Spleen (tissue), 7 donors: ENCODE measurements around the gene NRCAM.

Experiments used
- POLR2A ChIP-seq, 3 donors: fragments of 450-650 bp; IDR thresholded peaks; one replicate each; pipeline ENCODE4 v1.5.1; 2017; ENCODE audit warnings: antibody characterized with exemption in 3 of 3, mild to moderate bottlenecking in 1 of 3
- TF ChIP-seq, protein P1 (sequence below), 11 experiments: fragments of 200-600 bp in 7 of 11; fragments of 450-650 bp in 4 of 11; sonication (generic) in 4 of 11; IDR thresholded peaks in 8 of 11; conservative IDR thresholded peaks in 3 of 11; 1 replicate in 7 of 11; 2 replicates in 4 of 11; pipeline versions ENCODE4 v1.4.0 to v1.8.0; 2016 to 2021; ENCODE audit warnings: antibody characterized with exemption in 11 of 11, inconsistent platforms in 4 of 11, mild to moderate bottlenecking in 1 of 11
- donor health status: DM: no; HTN: no; CAD: no; lungs with moderate emphysema.
- donor health status: DM: no; HTN: no; CAD: no.
- donor health status: DM: no; HTN: no; CAD: no.

DNA sequence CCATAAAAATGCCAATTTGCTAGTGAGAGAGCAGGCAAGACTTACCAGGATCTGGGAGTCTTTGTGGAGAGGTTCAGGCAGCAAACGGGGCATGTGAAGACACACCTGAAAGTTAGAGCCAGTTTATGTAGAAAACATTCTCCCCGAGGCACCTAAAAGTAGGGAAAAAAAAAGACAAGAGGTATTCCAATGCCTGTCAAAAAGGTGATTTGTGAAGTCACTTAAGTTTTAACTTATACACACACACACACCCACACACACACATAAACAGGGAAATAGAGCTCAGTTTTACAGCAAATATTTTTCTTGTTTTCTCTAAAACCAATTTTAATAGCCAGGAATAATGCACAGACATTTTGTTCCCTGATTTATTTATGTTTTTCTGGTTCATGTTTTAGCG, 326.0 kb downstream of the NRCAM start, which contains the start of gene LAMB4:
- TF ChIP-seq, protein P1, sequence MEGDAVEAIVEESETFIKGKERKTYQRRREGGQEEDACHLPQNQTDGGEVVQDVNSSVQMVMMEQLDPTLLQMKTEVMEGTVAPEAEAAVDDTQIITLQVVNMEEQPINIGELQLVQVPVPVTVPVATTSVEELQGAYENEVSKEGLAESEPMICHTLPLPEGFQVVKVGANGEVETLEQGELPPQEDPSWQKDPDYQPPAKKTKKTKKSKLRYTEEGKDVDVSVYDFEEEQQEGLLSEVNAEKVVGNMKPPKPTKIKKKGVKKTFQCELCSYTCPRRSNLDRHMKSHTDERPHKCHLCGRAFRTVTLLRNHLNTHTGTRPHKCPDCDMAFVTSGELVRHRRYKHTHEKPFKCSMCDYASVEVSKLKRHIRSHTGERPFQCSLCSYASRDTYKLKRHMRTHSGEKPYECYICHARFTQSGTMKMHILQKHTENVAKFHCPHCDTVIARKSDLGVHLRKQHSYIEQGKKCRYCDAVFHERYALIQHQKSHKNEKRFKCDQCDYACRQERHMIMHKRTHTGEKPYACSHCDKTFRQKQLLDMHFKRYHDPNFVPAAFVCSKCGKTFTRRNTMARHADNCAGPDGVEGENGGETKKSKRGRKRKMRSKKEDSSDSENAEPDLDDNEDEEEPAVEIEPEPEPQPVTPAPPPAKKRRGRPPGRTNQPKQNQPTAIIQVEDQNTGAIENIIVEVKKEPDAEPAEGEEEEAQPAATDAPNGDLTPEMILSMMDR (IDR thresholded peaks at IDR 0.05 in 8 of 11, conservative IDR thresholded peaks at IDR 0.05 in 3 of 11), result no peak
- no peak for TF ChIP-seq POLR2A (IDR thresholded peaks at IDR 0.05)
